ENCODE measurements around the gene TMEM255B. TPM values are rescaled to one million over a fixed set of nuclear protein-coding genes. Genes with fewer than 3 reads are reported as not detected.

Gene TMEM255B
- total RNA-seq, 1 experiment from 2014 or later = 2.8 TPM

- no peak overlapping the region for H3K4me2 ChIP-seq (ENCODE audit: insufficient read depth, insufficient read length, low read length)
- Mint-ChIP-seq H3K4me3 (no peak overlapping the region), H3K27ac (peak overlapping the region in 1 of 3 experiments; percentile 20; a peak in 2 of 7 replicates), H3K27me3 (ENCODE audit: low read depth) (no peaks in the 10 kb centered on the region), H3K36me3 (ENCODE audit: insufficient read depth in 1 of 3, low read depth in 3 of 3) (peaks cover 1 to 3% (median 2%) of the 10 kb centered on the region in 3 experiments; a peak in 3 of 7 replicates), H3K9me3 (no peaks in the 10 kb centered on the region), H3K4me1 (peaks cover 28 to 32% of the 10 kb centered on the region in 2 experiments)
- no peak overlapping the region for H2AK5ac ChIP-seq (ENCODE audit: insufficient read length, low read length)
- no peak overlapping the region for H2BK12ac ChIP-seq (ENCODE audit: insufficient read length, low read depth, low read length)
- H3K9me3 ChIP-seq (ENCODE audit: control insufficient read depth, low read depth, low read length) = no peaks in the 10 kb centered on the region
- DNase-seq = peak; percentile 25
- no peak overlapping the region for H3K56ac ChIP-seq (ENCODE audit: insufficient read length, low read depth, low read length)
- no peak overlapping the region for H3K4ac ChIP-seq (ENCODE audit: low read depth, low read length)
- no peak overlapping the region for H3K27ac ChIP-seq (ENCODE audit: insufficient read length, low read depth, low read length)
- H2BK20ac ChIP-seq (ENCODE audit: low read depth, low read length, poor library complexity, severe bottlenecking) = no peak overlapping the region
- no peaks in the 10 kb centered on the region; the same call in 1 of the 2 replicates for H3K4me1 ChIP-seq (ENCODE audit: insufficient read depth, low read length)
- no peak overlapping the region for H2AFZ ChIP-seq (ENCODE audit: low read length)
- no peak overlapping the region for H4K91ac ChIP-seq (ENCODE audit: insufficient read length, low read depth, low read length)
- H4K8ac ChIP-seq (replicated peaks; ENCODE audit: insufficient read length, low read depth, low read length) = no peak overlapping the region
- WGBS (ENCODE audit: extremely low coverage, insufficient read length, low lambda C conversion rate) = no CpG with 5 or more reads among the region's 11 CpGs
- H3K14ac ChIP-seq (ENCODE audit: insufficient read depth, low read length) = no peak overlapping the region
- H2BK5ac ChIP-seq (ENCODE audit: insufficient read length, low read length) = no peak overlapping the region
- no peak overlapping the region for H3T11ph ChIP-seq (ENCODE audit: low read length)
- H3K23ac ChIP-seq (ENCODE audit: insufficient read length, low read depth, low read length) = no peak overlapping the region
- no peak overlapping the region for H4K5ac ChIP-seq (ENCODE audit: insufficient read length, low read depth, low read length)
- H3K79me1 ChIP-seq (ENCODE audit: insufficient read depth, low read depth, low read length, poor library complexity, severe bottlenecking) = no peaks in the 10 kb centered on the region
- no peak for TF ChIP-seq CTCF (conservative IDR thresholded peaks at IDR 0.05)
- H3K79me2 ChIP-seq (ENCODE audit: insufficient read depth, low read length) = no peaks in the 10 kb centered on the region; the same call in 1 of the 2 replicates
- H4K20me1 ChIP-seq (ENCODE audit: control insufficient read depth, insufficient read depth, insufficient read length) = no peaks in the 10 kb centered on the region
- H2BK15ac ChIP-seq (ENCODE audit: low read depth, low read length) = no peak overlapping the region
- H3K23me2 ChIP-seq (ENCODE audit: insufficient read length, low read depth, low read length, poor library complexity, severe bottlenecking) = no peaks in the 10 kb centered on the region
- no peak overlapping the region for H3K18ac ChIP-seq (ENCODE audit: insufficient read length, low read depth, low read length)
- no peak overlapping the region for H2BK120ac ChIP-seq (ENCODE audit: low read depth, low read length, poor library complexity, severe bottlenecking)
- no peaks in the 10 kb centered on the region for H3K27me3 ChIP-seq (ENCODE audit: insufficient read depth, low read length)
- H3K9ac ChIP-seq (ENCODE audit: extremely low read depth, insufficient read length, low read length) = no peak overlapping the region
These were observed 94.7 kb downstream of the TMEM255B start for GRCh38 chr13:113853518-113854237.

Data from H9 (cell line).